Suprapubic skin (tissue), 4 donors: ENCODE data around the gene PHPT1. TPM values are rescaled to one million over a fixed set of nuclear protein-coding genes. Genes with fewer than 3 reads are reported as not detected.
"Not testable (repeated sequence)": the region's sequence is repeated elsewhere in the genome, so short reads cannot be mapped to it uniquely, and the experiment has no call there.

Experiments
- DNase-seq, 2 donors: peaks; one replicate each; pipeline ENCODE4 v3.0.0-alpha.2; 2019; ENCODE audit warnings: low spot score in 2 of 2
- H3K27ac ChIP-seq: fragments of 200-600 bp; sonication (generic); one replicate; pipeline ENCODE4 v1.5.1; 2019
- H3K27me3 ChIP-seq: fragments of 200-600 bp; sonication (generic); one replicate; pipeline ENCODE4 v1.5.1; 2019
- H3K36me3 ChIP-seq: fragments of 200-600 bp; sonication (generic); one replicate; pipeline ENCODE4 v1.5.1; 2019
- H3K4me1 ChIP-seq: fragments of 200-600 bp; sonication (generic); one replicate; pipeline ENCODE4 v1.5.1; 2019
- H3K4me3 ChIP-seq: fragments of 200-600 bp; sonication (generic); one replicate; pipeline ENCODE4 v1.5.1; 2019; ENCODE audit warnings: mild to moderate bottlenecking
- H3K9me3 ChIP-seq: fragments of 200-600 bp; sonication (generic); one replicate; pipeline ENCODE4 v1.5.1; 2019
- EP300 ChIP-seq: sonication (generic); formaldehyde crosslinking; IDR thresholded peaks from one replicate; pipeline ENCODE4 v1.6.1; 2017; ENCODE audit warnings: antibody characterized with exemption
- POLR2A ChIP-seq, 2 donors: fragments of 450-650 bp; IDR thresholded peaks; one replicate each; pipeline ENCODE4 v1.6.1; 2017; ENCODE audit warnings: antibody characterized with exemption in 2 of 2, mild to moderate bottlenecking in 2 of 2, moderate library complexity in 2 of 2
- POLR2AphosphoS5 ChIP-seq, 3 donors: sonication (generic); formaldehyde crosslinking; IDR thresholded peaks; one replicate each; pipeline ENCODE4 v1.6.1; 2017; ENCODE audit warnings: antibody characterized with exemption in 3 of 3
- WGBS: methylation state at CpG from one replicate; pipeline ENCODE4 v1.1.5; 2018; 5-methylcytosine and 5-hydroxymethylcytosine counted together
- total RNA-seq, 4 donors: library from RNA; depleted of rRNA; stranded (reverse); fragments of >200 nt; gene quantifications; one replicate each; pipeline ENCODE4 v1.1.0, GENCODE V29; 2016
- TF ChIP-seq, protein P1 (sequence below), 2 donors: fragments of 200-600 bp in 1 of 2; fragments of 450-650 bp in 1 of 2; sonication (generic) in 1 of 2; IDR thresholded peaks; one replicate each; pipeline ENCODE4 v1.5.1; 2016 to 2019; ENCODE audit warnings: antibody characterized with exemption in 2 of 2, mild to moderate bottlenecking in 1 of 2, moderate library complexity in 1 of 2

PHPT1 gene
- total RNA-seq, 4 donors from 2014 or later = 41.9 to 64.2 (median 46.6) TPM

DNA sequence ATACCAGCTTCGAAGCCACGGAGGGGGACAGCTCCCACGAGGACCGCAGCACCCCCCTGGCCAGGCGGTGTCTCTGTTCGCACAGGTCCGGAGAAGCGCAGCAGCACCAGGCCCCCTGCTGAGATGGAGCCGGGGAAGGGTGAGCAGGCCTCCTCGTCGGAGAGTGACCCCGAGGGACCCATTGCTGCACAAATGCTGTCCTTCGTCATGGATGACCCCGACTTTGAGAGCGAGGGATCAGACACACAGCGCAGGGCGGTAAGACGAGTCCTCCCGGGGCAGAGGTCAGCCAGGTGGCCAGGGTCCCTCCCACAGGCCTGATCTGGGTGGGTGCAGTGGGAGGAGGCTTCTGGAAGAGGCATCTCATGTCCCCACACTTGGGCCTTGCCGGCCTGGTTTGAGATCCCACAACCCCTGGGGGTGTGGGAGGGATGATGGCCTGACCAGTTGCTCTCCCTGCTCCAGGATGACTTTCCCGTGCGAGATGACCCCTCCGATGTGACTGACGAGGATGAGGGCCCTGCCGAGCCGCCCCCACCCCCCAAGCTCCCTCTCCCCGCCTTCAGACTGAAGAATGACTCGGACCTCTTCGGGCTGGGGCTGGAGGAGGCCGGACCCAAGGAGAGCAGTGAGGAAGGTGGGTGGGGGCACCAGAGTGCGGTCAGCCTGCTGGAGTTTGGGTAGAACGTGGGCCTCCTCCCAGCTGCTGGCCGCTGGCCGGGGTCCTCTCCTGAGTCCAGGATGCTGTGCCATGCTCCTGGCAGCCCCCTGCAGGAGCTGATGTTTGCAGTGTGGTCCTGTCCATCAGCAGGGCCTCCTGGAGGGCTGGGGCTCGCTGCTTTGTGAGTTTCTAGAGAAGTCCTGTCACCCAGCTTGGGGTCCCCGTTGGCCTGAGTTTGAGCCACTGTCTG is 9.7 kb upstream of the PHPT1 start:
- DNase-seq = no peak
- TF ChIP-seq EP300 = no peak
- TF ChIP-seq, protein P1, sequence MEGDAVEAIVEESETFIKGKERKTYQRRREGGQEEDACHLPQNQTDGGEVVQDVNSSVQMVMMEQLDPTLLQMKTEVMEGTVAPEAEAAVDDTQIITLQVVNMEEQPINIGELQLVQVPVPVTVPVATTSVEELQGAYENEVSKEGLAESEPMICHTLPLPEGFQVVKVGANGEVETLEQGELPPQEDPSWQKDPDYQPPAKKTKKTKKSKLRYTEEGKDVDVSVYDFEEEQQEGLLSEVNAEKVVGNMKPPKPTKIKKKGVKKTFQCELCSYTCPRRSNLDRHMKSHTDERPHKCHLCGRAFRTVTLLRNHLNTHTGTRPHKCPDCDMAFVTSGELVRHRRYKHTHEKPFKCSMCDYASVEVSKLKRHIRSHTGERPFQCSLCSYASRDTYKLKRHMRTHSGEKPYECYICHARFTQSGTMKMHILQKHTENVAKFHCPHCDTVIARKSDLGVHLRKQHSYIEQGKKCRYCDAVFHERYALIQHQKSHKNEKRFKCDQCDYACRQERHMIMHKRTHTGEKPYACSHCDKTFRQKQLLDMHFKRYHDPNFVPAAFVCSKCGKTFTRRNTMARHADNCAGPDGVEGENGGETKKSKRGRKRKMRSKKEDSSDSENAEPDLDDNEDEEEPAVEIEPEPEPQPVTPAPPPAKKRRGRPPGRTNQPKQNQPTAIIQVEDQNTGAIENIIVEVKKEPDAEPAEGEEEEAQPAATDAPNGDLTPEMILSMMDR (IDR thresholded peaks at IDR 0.05) = no peak
- TF ChIP-seq POLR2A (IDR thresholded peaks at IDR 0.05) = no peak
- no peak for TF ChIP-seq POLR2AphosphoS5 (IDR thresholded peaks at IDR 0.05)
- Histone ChIP-seq H3K27me3 (peaks cover 12% of the 10 kb centered on the region), H3K36me3 (peaks cover 41% of the 10 kb centered on the region), H3K4me1 (peaks cover 43% of the 10 kb centered on the region), H3K4me3 (no peak overlapping the region), H3K9me3 (no peaks in the 10 kb centered on the region), H3K27ac (no peak overlapping the region)
- WGBS = 91% methylated on average over 14 of the region's 36 CpGs

DNA sequence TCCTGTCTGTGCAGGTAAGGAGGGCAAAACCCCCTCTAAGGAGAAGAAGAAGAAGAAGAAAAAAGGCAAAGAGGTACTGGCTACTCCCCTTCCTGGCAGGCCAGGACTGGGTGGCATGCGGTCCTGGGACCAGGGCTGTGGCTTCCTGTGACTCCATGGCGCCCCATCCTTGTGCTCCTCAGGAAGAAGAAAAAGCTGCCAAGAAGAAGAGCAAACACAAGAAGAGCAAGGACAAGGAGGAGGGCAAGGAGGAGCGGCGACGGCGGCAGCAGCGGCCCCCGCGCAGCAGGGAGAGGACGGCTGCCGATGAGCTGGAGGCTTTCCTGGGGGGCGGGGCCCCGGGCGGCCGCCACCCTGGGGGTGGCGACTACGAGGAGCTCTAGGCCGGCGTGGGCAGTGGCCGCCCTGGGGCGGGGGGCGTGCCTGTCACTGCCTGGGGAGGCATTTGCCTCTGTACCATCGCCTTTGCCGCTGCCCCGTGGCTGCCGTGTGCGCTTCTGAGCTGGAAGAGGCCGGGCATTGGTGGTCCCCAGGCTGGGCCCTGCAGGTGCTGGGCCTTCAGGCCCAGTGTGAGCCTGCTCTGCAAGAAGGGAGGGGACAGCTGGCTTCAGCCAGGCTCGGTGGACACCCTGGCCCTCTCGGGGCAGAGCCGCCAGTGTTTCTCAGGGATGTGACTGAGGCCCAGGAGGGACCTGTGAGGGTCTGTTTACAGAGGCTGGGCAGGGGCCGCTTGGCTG is 8.9 kb upstream of the PHPT1 start:
- Histone ChIP-seq H3K9me3 (no peaks in the 10 kb centered on the region), H3K27me3 (peaks cover 19% of the 10 kb centered on the region), H3K36me3 (peaks cover 41% of the 10 kb centered on the region), H3K4me3 (no peak overlapping the region), H3K4me1 (peaks cover 49% of the 10 kb centered on the region), H3K27ac (no peak overlapping the region)
- 55% methylated on average over 20 of the region's 32 CpGs for WGBS
- TF ChIP-seq, protein P1 (IDR thresholded peaks at IDR 0.05) = no peak
- TF ChIP-seq POLR2AphosphoS5 (IDR thresholded peaks at IDR 0.05) = no peak
- TF ChIP-seq EP300 = no peak
- TF ChIP-seq POLR2A (IDR thresholded peaks at IDR 0.05) = no peak
- DNase-seq = no peak

DNA sequence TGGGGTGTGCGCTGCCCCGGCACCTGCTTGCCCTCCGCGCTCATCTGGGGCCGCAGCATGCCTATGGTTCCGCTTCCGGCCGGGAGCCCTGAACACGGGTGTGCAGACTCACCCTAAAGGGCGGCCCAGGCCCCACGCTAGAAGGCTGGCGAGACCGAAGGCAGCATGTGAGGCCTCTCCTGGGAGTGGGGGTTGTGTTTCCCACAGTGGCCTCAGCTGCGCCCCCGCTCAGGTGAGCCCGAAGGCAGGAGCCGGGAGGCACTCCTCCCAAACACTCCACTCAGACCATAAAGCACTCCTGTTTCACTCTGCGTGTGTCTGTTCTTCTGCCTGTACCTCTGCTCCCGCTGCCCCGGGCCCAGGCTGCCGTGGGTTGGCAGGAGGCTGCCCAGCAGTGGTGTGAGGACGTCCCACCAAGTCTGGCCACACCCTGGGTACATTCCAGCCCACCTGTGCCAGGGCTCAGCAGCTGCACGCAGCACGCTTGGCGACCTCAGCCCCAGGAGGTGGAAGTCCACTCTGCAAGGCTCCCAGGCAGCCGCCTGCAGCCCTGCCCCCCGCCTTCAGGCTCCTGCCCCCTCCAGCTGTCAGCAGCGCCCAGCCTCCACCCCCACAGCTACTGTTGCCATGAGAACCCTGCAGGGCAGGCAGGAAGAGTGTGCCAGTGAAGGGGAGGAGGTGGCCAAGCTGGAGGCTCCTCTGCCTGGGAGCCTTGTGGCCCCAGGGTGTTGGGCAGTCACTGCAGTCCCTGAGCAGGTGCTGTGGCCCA is 8.1 kb upstream of the PHPT1 start:
- H3K36me3 ChIP-seq = peaks cover 37% of the 10 kb centered on the region
- 73% methylated on average over 14 of the region's 28 CpGs for WGBS
- H3K27ac ChIP-seq = no peak overlapping the region
- no peak for DNase-seq
- no peaks in the 10 kb centered on the region for H3K9me3 ChIP-seq
- no peak overlapping the region for H3K4me3 ChIP-seq
- peaks cover 26% of the 10 kb centered on the region for H3K27me3 ChIP-seq
- H3K4me1 ChIP-seq = peaks cover 57% of the 10 kb centered on the region
- TF ChIP-seq POLR2A (IDR thresholded peaks at IDR 0.05) (no peak), POLR2AphosphoS5 (IDR thresholded peaks at IDR 0.05) (no peak), EP300 (no peak)
- TF ChIP-seq, protein P1 (IDR thresholded peaks at IDR 0.05) = no peak

DNA sequence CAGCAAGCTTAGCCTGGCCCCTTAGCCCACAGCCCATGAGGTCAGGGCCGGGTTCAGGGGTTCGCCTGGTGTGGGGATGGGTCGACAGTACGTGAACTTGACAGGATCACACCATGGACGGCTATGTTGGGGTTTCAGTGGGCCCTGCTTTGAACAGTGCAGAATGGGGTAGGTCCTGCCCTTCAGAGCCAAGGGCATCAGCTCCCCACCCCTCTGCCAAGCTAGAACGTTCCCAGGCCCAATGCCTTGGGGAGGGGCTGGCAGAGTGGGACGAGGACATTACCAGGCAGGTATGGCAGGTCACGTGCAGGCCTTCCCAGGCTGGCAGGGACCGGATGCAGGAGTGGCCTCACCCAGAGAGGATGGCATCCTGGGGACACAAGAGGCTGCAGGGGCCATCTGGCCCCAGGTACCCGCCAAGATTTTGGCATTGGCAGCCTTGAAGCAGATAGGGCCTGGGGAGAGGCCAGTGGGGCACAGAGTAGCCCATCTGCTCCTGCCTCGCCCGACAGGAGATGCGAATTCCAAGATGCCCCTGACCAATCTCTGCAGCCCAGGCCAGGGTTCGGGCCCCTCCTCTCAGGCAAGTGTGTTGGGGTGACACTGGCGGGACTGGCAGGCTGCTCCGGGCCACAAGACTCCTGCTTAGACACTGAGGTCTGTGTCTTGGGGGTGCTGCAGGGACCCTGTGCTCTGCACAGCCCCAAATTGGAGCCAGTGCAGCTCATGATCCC is 7.4 kb upstream of the PHPT1 start:
- H3K4me3 ChIP-seq = peak overlapping the region; percentile 48
- H3K4me1 ChIP-seq = peaks cover 64% of the 10 kb centered on the region
- peaks cover 32% of the 10 kb centered on the region for H3K36me3 ChIP-seq
- H3K9me3 ChIP-seq, DNase-seq, H3K27ac ChIP-seq: not testable (repeated sequence)
- H3K27me3 ChIP-seq = peaks cover 34% of the 10 kb centered on the region
- 0% methylated on average over 1 of the region's 16 CpGs for WGBS

DNA sequence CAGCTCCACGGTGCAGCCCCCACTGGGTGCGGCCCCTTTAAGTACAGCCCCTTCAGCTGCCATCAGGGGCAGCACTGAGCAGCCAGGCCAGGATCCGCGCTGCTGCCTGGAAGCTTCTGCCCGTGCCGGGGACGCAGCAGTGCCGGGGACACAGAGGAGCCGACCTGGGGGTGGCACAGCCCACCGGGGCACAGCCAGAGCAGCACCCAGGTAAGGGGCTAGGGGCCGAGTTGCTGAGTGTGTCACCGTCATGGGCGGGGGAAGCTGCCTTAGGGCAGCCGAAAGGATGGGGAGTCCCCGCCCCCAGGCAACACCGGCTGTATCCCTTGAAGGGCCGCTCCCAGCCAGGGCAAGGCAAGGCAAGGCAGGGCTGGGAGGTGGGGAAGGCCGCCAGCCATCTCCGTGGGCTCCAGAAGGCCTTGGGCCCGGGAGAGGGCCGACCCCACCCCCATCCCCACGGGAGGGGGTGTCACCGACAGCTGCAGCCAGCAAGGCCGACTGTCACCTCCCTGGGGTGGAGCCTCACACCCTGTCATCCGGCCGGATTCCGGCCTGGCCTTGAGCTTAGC is 6.7 kb upstream of the PHPT1 start, which contains the start of gene AJM1:
AJM1 (plus strand) TSS at position 99 of the 569 bp plus-strand sequence. CDS start 1,937 bp downstream, outside the sequence.
- not testable (repeated sequence) for H3K9me3 ChIP-seq, H3K27ac ChIP-seq
- 0% methylated on average over 1 of the region's 27 CpGs for WGBS
- Histone ChIP-seq H3K27me3 (peaks cover 40% of the 10 kb centered on the region), H3K4me3 (peak within 1 kb of the TSS; percentile 48), H3K36me3 (peaks cover 25% of the 10 kb centered on the region), H3K4me1 (peaks cover 71% of the 10 kb centered on the region)
- TF ChIP-seq, protein P1 (IDR thresholded peaks at IDR 0.05) = peak; percentile 54 to 98
- peak in 1 of 2 donors; percentile 86 for DNase-seq

DNA sequence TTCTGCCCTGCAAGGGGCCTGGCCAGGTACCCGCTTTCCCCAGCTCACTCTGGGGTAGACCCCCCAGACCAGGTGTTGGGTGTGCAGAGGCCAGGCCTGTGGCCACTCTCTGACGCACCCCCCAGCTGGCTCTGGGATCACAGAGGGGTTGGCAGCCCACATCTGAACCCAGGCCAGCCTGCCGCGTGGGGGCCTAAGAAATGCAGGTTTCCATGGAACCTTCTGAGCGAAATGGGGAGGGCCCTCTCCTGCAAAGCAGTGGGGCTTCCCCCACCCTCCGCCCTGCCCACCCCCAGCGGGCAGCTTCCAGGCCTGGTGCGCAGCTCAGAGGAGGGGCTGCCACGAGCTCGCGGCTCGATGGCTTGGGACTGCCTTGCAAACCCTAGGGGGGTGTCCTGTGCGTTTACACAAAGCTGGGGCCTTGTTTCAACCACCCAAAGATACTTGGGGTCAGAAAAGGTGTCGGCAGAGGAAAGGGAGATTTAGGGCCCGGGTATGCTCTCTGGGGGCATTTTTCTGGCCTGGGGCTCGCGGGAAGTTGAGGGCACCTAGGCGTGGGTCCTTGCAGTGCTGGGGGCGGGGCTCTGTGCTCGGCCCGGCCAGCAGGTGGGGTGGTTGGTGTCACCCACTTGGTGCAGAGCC is 5.9 kb upstream of the PHPT1 start:
- H3K36me3 ChIP-seq = peaks cover 18% of the 10 kb centered on the region
- WGBS = 0% methylated on average over 4 of the region's 21 CpGs
- H3K9me3 ChIP-seq, DNase-seq, H3K27ac ChIP-seq: not testable (repeated sequence)
- H3K4me3 ChIP-seq = peak overlapping the region; percentile 48
- H3K27me3 ChIP-seq = peaks cover 40% of the 10 kb centered on the region
- H3K4me1 ChIP-seq = peaks cover 79% of the 10 kb centered on the region
